ENCODE measurements around the gene SYT2.

DNA sequence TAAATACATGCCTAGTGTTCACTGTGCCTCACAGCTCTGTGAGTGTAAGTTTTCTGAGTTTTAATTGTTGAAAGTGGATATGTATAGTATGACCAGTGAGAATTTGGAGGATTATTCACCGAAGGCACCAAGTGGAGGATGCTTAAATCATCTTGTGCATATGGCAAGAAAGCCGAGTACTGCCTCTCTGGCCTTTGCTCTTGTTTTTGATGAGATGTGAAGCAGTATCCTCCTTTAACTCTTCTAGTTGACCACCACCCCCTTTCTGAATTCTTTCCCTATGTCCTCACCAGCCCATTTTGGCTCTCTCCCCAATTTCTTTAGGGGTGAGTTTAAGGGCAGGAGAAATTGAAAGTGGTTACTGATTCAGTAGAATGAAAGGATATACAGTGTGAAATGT lies 130.4 kb downstream of the SYT2 start:
- TF ChIP-seq POLR2A (IDR thresholded peaks at IDR 0.05; ENCODE audit: low read depth, low read length): no peak
- TF ChIP-seq POLR2AphosphoS5 (IDR thresholded peaks at IDR 0.05; ENCODE audit: low read depth, low read length): no peak

Data from GM12891 (cell line).